GM19099 (cell line): ENCODE results near the gene FAM200A.

Experiments
- POLR2A ChIP-seq: IDR thresholded peaks from 3 replicates; pipeline ENCODE4 v1.6.1; 2011; ENCODE audit warnings: low read depth; ENCODE audit not compliant: insufficient read length; ENCODE audit errors: extremely low read depth

The FAM200A gene

GRCh38 chr7:99551767-99552463 lies at the start of gene FAM200A:
TSS of gene FAM200A (minus strand) at chr7:99552114. CDS start at chr7:99548407, 3,707 bp downstream.
- peak; percentile 93 for TF ChIP-seq POLR2A

- TF ChIP-seq POLR2A, result no peak
Observed at GRCh38 chr7:99599836-99600235, 47.9 kb upstream of the FAM200A start.

DNA sequence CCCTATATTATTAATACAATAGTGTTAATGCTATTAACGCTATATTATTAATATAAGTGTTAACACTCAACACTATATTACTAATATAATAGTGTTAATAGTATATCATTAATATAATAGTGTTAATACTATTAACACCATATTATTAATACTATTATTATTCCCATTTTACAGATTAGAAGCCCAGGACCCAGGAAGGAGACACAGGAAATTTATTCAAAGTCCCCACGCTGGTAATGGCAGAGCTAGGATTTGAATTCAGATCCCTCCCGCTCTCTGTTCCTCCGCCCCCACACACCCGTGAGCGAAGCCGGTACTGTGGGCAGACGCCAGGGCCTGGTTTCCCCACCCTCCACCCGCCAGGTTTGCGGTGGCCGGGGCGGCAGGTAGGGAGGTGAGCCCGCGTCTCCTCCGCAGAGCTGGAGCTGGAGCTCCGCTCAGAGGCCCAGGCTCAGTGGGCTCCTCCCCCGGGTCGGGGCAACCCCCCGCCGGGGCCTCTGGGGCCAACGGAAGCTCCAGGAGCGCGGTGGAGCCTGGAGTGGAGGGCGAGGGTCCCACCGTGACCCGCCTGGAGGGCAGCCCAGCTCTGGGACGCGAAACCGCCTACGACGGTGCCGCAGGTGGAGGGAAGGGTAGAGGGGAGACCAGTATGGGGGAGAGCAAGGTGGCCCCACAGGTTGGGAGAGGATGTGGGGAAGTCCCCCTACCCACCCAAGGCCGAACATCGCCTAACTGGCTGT lies 46.0 kb upstream of the FAM200A start, which contains the start of gene TMEM225B:
Gene TMEM225B, plus strand, starts transcription at position 506 of the 740 bp plus-strand sequence. CDS start 6,122 bp downstream, outside the sequence.
- TF ChIP-seq POLR2A, result no peak

- no peak for TF ChIP-seq POLR2A
Observed at GRCh38 chr7:99596408-99596955, 44.6 kb upstream of the FAM200A start.

GRCh38 chr7:99594948-99595745 lies 43.2 kb upstream of the FAM200A start:
- TF ChIP-seq POLR2A, result no peak

DNA sequence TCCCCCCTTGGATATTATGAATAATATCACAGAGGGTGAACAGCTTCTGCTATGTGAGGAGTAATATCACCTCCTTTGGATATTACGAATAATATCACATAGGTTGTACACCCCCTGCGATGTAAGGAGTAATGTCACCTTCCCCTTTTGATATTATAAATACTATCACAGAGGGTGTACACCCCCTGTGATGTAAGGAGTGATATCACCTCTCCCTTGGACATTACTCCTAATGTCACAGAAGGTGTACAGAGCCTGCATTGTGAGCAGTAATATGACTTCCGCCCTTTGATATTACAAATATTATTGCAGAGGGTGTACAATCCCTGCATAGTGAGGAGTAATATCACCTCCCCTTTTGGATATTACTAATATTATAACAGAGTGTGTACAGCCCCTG lies 37.0 kb upstream of the FAM200A start:
- TF ChIP-seq POLR2A, result no peak

DNA sequence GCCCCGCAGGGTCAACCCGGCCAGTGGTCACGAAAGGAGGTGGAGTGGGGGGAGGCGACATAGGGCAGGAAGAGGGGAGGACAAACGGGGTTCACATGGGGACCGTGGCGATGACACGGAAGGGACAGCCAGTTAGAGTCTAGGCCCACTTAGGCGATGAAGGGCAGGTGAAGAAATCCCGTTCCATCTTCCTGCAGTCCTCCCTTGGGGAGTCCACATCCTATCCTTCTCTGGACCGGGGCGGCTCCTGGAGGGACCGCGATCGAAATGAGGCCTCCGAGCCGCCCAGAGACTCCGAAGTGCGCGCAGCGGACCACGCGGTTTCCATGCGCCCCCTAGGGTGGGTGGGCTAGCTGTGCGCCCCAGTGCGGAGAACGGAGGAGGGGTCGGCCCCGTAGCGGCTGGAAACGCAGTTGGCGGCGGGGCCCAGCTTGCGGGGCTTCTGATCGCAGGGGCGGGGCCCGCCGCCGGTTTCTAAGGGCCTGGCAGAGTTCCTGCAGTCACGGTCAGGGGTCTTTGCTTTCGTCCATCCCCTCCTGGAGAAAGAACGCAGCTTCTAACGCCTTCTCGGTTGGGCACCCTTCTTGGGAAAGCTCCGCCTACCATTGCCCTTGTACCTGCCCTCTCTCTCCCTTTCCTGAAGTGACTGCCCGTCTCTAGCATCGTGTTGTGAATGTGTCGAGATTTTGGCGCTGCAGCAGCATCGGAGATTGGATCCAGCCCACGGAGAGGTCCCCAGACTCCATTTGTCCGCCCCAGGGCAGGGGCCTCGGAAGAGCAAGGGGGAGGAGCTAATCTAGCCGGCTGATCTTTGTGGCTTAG lies 28.3 kb upstream of the FAM200A start:
- no peak for TF ChIP-seq POLR2A

GRCh38 chr7:99579281-99579955 lies 27.5 kb upstream of the FAM200A start:
- no peak for TF ChIP-seq POLR2A

DNA sequence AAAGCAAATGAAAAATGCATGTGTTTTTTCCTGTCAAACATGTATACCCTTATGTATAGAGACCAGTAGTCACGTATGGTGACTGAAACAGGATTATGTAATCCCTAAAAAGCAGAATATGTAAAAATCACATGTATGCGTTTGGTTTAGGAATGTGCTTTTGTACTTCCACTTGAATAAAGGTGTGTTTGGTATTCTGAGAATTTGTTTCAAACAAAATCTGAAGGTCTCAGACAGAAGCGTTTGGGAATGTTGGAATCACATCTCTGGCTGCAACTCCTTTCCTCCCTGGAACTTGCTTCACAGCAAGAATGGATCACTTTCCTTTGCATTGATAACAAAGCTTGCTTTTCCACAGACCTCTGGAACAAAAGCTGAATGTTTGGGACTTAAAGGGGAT lies 24.3 kb upstream of the FAM200A start:
- TF ChIP-seq POLR2A, result no peak

DNA sequence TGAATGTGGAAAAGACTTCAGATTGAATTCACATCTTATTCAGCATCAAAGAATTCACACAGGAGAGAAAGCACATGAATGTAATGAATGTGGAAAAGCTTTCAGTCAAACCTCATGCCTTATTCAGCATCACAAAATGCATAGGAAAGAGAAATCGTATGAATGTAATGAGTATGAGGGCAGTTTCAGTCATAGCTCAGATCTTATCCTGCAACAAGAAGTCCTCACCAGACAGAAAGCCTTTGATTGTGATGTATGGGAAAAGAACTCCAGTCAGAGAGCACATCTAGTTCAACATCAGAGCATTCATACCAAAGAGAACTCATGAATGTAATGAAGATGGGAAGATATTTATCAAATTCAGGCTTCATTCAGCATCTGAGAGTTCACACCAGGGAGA lies 21.3 kb upstream of the FAM200A start:
- TF ChIP-seq POLR2A, result no peak

DNA sequence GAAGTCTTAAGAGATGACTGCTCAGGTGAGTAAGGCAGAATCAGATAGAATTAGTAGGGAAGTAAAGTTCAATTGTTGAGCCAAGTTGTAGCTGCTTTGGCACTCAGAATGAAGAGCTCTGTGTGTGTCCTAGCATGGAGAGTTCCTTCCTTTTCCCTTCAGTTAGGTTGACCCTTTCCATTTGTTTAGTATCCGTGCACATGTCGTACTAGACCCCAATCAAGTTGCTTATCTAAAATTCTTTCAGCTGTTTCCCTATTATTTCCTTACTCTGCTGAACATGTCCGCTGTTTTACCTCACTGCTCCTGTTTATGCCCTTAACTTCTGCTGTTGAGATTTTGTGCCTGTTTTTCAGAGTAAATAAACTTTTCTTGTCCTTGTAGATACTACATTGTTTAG lies 19.9 kb upstream of the FAM200A start:
- TF ChIP-seq POLR2A, result no peak

GRCh38 chr7:99563650-99564049 lies 11.7 kb upstream of the FAM200A start:
- no peak for TF ChIP-seq POLR2A

- TF ChIP-seq POLR2A, result no peak
Observed at GRCh38 chr7:99562832-99563231, 10.9 kb upstream of the FAM200A start.
